ENCODE data around the gene OR8K5.
"Not testable (repeated sequence)": the region's sequence is repeated elsewhere in the genome, so short reads cannot be mapped to it uniquely, and the experiment has no call there.

The OR8K5 gene, protein sequence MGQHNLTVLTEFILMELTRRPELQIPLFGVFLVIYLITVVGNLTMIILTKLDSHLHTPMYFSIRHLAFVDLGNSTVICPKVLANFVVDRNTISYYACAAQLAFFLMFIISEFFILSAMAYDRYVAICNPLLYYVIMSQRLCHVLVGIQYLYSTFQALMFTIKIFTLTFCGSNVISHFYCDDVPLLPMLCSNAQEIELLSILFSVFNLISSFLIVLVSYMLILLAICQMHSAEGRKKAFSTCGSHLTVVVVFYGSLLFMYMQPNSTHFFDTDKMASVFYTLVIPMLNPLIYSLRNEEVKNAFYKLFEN

GRCh38 chr11:56160217-56160616 lies at the start of gene OR8K5:
Gene OR8K5, minus strand, starts transcription at chr11:56160317. Its CDS starts 0 bp downstream, at chr11:56160317.
- no peak for DNase-seq (ENCODE audit: low spot score)

GRCh38 chr11:56207790-56208189 lies 47.7 kb upstream of the OR8K5 start:
- no peak for DNase-seq (ENCODE audit: low spot score)

DNA sequence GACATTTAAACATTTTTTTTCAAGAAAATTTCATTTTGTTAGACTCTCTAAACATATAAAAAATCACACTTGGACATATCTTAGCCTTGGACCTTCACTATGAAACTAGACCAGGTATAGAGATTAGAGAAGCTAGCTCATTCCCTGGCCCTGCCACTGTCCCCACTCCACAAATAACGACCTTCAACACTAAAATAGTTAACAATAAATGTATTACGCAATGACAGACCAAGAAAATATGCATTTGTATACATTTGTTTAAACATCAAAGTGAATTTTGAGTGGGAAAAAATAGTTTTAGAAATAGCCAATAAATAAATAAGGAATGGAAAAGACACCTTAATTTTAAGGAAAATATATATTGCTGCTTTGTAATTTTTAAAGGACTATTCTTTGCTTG lies 37.2 kb upstream of the OR8K5 start:
- DNase-seq (ENCODE audit: low spot score) = no peak

- DNase-seq (ENCODE audit: low spot score) = no peak
Observed at GRCh38 chr11:56196705-56197104, 36.6 kb upstream of the OR8K5 start.

GRCh38 chr11:56188602-56189001 lies 28.5 kb upstream of the OR8K5 start:
- DNase-seq (ENCODE audit: low spot score) = no peak

- DNase-seq (ENCODE audit: low spot score) = no peak
Observed at GRCh38 chr11:56183459-56183858, 23.3 kb upstream of the OR8K5 start.

- no peak for DNase-seq (ENCODE audit: low spot score)
Observed at GRCh38 chr11:56176318-56176717, 16.2 kb upstream of the OR8K5 start, which contains the start of gene OR5J2. Gene OR5J2, plus strand, starts transcription at chr11:56176618. Its CDS starts 0 bp downstream, at chr11:56176618.

- no peak for DNase-seq (ENCODE audit: low spot score)
Observed at GRCh38 chr11:56172256-56172830, 12.2 kb upstream of the OR8K5 start.

DNA sequence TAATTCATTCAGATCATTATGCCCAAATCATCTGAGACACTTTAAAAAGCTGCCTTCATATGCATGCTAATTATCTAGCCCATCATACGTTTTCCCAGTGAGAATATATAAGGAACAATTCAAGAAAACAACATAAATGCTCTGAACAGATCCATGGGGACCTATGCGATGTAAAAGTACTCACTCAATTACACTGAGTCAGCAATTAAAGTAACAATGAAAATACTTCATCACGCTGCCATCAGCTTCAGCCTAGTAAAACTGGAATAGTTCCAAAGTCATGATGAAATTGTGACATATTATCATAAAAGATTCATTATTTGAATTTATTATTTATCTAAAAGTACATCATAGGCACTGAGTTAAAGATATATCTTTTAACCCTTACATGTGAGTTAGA lies 3.7 kb upstream of the OR8K5 start:
- no peak for DNase-seq (ENCODE audit: low spot score)

DNA sequence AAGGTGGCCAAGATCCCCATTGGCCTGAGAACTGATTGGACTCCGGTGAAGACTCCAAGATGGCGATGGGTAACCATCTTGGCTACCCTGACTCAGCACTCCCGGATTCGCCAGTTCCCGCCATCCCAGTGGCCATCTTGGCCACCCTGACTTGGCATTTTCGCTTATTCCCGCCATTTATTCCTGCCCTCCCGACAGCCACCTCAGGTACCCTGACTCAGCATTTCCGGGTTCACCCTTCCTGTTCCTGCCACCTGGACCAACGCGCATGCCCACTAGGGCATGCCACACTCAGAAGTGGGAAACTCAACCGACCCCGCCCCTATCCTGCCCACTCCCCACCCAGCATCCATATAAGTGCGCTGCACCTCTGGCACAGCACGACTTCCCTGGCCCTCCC lies 7.8 kb downstream of the OR8K5 start:
- no peak for DNase-seq (ENCODE audit: low spot score)

DNA sequence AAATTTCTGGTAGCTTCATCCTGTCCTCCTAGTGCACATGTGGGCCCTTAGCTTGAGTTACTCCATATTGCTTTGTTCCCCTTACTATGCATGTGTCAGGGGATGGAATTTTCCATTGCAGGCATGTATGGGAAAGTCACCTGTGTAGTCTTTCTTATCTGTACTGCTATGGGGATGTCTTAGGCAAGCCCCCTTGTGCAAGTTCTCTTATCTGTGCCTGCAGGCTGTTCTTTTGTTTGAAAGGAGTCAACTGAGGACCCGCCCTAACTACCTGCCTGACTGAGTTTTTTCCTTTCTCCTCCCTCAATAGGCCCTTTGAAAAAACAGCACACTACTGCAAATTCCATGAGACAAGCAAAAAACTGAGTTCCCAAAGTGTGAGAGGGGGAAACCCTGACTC lies 8.7 kb downstream of the OR8K5 start:
- no peak for DNase-seq (ENCODE audit: low spot score)

DNA sequence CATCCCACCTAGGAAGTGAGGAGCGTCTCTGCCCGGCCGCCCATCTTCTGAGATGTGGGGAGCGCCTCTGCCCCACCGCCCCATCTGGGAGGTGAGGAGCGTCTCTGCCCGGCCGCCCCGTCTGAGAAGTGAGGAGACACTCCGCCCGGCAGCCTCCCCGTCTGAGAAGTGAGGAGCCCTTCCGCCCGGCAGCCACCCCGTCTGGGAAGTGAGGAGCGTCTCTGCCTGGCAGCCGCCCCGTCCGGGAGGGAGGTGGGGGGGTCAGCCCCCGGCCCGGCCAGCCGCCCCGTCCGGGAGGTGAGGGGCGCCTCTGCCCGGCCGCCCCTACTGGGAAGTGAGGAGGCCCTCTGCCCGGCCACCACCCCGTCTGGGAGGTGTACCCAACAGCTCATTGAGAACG lies 16.4 kb downstream of the OR8K5 start:
- DNase-seq (ENCODE audit: low spot score) = not testable (repeated sequence)

GRCh38 chr11:56140151-56140661 lies 19.9 kb downstream of the OR8K5 start, which contains the start of gene OR8J3:
Gene OR8J3, minus strand, starts transcription at chr11:56140201. Its CDS starts 2,483 bp downstream, at chr11:56137718.
- no peak for DNase-seq (ENCODE audit: low spot score)

DNA sequence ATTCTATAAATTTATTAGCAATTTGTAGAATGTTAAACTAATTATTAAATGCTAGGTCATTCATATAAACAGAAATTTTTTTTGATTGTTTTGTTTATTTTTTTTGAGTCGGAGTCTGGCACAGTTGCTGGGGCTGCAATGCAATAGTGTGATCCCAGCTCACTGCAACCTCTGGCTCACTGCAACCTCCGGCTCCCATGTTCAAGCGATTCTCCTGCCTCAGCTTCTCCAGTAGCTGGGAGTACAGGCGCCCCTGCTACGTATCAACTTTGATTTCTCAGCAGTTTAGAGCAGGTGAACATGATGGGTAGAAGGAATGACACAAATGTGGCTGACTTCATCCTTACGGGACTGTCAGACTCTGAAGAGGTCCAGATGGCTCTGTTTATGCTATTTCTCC lies 38.0 kb downstream of the OR8K5 start, which contains the start of gene OR8H3:
TSS of gene OR8H3 (plus strand) at position 301 of the 400 bp plus-strand sequence. CDS start at position 301, 0 bp downstream.
- no peak for DNase-seq (ENCODE audit: low spot score)

Data from kidney tubule cell (primary cell).